ENCODE measurements around the gene YIF1A.

- no peak for TF ChIP-seq POLR2A (IDR thresholded peaks at IDR 0.05)
- TF ChIP-seq, protein P1, sequence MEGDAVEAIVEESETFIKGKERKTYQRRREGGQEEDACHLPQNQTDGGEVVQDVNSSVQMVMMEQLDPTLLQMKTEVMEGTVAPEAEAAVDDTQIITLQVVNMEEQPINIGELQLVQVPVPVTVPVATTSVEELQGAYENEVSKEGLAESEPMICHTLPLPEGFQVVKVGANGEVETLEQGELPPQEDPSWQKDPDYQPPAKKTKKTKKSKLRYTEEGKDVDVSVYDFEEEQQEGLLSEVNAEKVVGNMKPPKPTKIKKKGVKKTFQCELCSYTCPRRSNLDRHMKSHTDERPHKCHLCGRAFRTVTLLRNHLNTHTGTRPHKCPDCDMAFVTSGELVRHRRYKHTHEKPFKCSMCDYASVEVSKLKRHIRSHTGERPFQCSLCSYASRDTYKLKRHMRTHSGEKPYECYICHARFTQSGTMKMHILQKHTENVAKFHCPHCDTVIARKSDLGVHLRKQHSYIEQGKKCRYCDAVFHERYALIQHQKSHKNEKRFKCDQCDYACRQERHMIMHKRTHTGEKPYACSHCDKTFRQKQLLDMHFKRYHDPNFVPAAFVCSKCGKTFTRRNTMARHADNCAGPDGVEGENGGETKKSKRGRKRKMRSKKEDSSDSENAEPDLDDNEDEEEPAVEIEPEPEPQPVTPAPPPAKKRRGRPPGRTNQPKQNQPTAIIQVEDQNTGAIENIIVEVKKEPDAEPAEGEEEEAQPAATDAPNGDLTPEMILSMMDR (IDR thresholded peaks at IDR 0.05) = no peak
Measured at GRCh38 chr11:66327171-66328030, 38.5 kb upstream of the YIF1A start.

Measured in lower leg skin (tissue), 3 donors.